Memory B cell (primary cell): ENCODE measurements around the gene CNTN4.

Source experiments
- ATAC-seq: fragments of 150-1000 bp; cut with Tn5 transposase; 2 replicates; pipeline ENCODE4 v1.10.0; 2021; ENCODE audit warnings: low read depth, mild to moderate bottlenecking, moderate library complexity
- DNase-seq, 2 donors: peaks; one replicate each; pipeline ENCODE4 v3.0.0; 2022; ENCODE audit warnings: low spot score in 2 of 2
- H3K27ac Mint-ChIP-seq: one replicate; pipeline ENCODE4 v1.8.0; 2022; ENCODE audit warnings: mild to moderate bottlenecking, moderate library complexity, mixed read lengths
- H3K27me3 Mint-ChIP-seq: one replicate; pipeline ENCODE4 v1.8.0; 2022; ENCODE audit warnings: mixed read lengths
- H3K36me3 Mint-ChIP-seq: one replicate; pipeline ENCODE4 v1.8.0; 2022; ENCODE audit warnings: mild to moderate bottlenecking, mixed read lengths
- H3K4me1 Mint-ChIP-seq: one replicate; pipeline ENCODE4 v1.8.0; 2022; ENCODE audit warnings: mixed read lengths
- H3K4me3 Mint-ChIP-seq: one replicate; pipeline ENCODE4 v1.8.0; 2022; ENCODE audit warnings: mild to moderate bottlenecking, moderate library complexity, mixed read lengths
- H3K9me3 Mint-ChIP-seq: one replicate; pipeline ENCODE4 v1.8.0; 2022; ENCODE audit warnings: mixed read lengths

CNTN4 gene

GRCh38 chr3:2875699-2876098, 777.0 kb downstream of the CNTN4 start:
- Mint-ChIP-seq H3K4me1 (no peaks in the 10 kb centered on the region), H3K4me3 (no peak overlapping the region), H3K27ac (no peak overlapping the region), H3K27me3 (peaks cover 4% of the 10 kb centered on the region), H3K9me3 (peaks cover 2% of the 10 kb centered on the region), H3K36me3 (no peaks in the 10 kb centered on the region)
- no peak for DNase-seq
- no peak for ATAC-seq

- ATAC-seq (no peak), DNase-seq (no peak)
- H3K9me3 Mint-ChIP-seq, result peaks cover 2% of the 10 kb centered on the region
- H3K27me3 Mint-ChIP-seq, result peaks cover 4% of the 10 kb centered on the region
- no peaks in the 10 kb centered on the region for H3K36me3 Mint-ChIP-seq
- no peak overlapping the region for H3K27ac Mint-ChIP-seq
- H3K4me3 Mint-ChIP-seq, result no peak overlapping the region
- H3K4me1 Mint-ChIP-seq, result no peaks in the 10 kb centered on the region
These were observed 777.7 kb downstream of the CNTN4 start for GRCh38 chr3:2876362-2876761.

GRCh38 chr3:2879023-2879422, 780.4 kb downstream of the CNTN4 start:
- Mint-ChIP-seq H3K36me3 (no peaks in the 10 kb centered on the region), H3K27me3 (no peaks in the 10 kb centered on the region), H3K4me1 (no peaks in the 10 kb centered on the region), H3K9me3 (peaks cover 2% of the 10 kb centered on the region), H3K4me3 (no peak overlapping the region), H3K27ac (no peak overlapping the region)
- DNase-seq (no peak), ATAC-seq (no peak)

- Mint-ChIP-seq H3K9me3 (peaks cover 2% of the 10 kb centered on the region), H3K4me3 (no peak overlapping the region), H3K27ac (no peak overlapping the region), H3K27me3 (no peaks in the 10 kb centered on the region), H3K36me3 (no peaks in the 10 kb centered on the region), H3K4me1 (no peaks in the 10 kb centered on the region)
- ATAC-seq (no peak), DNase-seq (no peak)
These were observed 780.9 kb downstream of the CNTN4 start for GRCh38 chr3:2879587-2879986.

GRCh38 chr3:2880218-2880756, 781.6 kb downstream of the CNTN4 start:
- Mint-ChIP-seq H3K27me3 (no peaks in the 10 kb centered on the region), H3K27ac (no peak overlapping the region), H3K9me3 (peaks cover 2% of the 10 kb centered on the region), H3K4me1 (no peaks in the 10 kb centered on the region), H3K4me3 (no peak overlapping the region), H3K36me3 (no peaks in the 10 kb centered on the region)
- ATAC-seq (no peak), DNase-seq (no peak)

- H3K9me3 Mint-ChIP-seq, result peaks cover 2% of the 10 kb centered on the region
- H3K4me3 Mint-ChIP-seq, result no peak overlapping the region
- DNase-seq, result no peak
- H3K4me1 Mint-ChIP-seq, result no peaks in the 10 kb centered on the region
- ATAC-seq, result no peak
- H3K27me3 Mint-ChIP-seq, result peaks cover 2% of the 10 kb centered on the region
- no peak overlapping the region for H3K27ac Mint-ChIP-seq
- H3K36me3 Mint-ChIP-seq, result no peaks in the 10 kb centered on the region
These were observed 784.6 kb downstream of the CNTN4 start for GRCh38 chr3:2883283-2883682.

- no peaks in the 10 kb centered on the region for H3K4me1 Mint-ChIP-seq
These were observed 789.9 kb downstream of the CNTN4 start for GRCh38 chr3:2888592-2888991.

GRCh38 chr3:2889736-2890135, 791.1 kb downstream of the CNTN4 start:
- H3K9me3 Mint-ChIP-seq, result no peaks in the 10 kb centered on the region
- no peaks in the 10 kb centered on the region for H3K4me1 Mint-ChIP-seq
- DNase-seq (no peak), ATAC-seq (no peak)
- H3K36me3 Mint-ChIP-seq, result no peaks in the 10 kb centered on the region
- peaks cover 5% of the 10 kb centered on the region for H3K27me3 Mint-ChIP-seq
- H3K27ac Mint-ChIP-seq, result no peak overlapping the region
- no peak overlapping the region for H3K4me3 Mint-ChIP-seq

More at GRCh38 chr3:2888592-2888991, 789.9 kb downstream of the CNTN4 start:
- Mint-ChIP-seq H3K36me3 (no peaks in the 10 kb centered on the region), H3K27me3 (peaks cover 5% of the 10 kb centered on the region), H3K4me3 (no peak overlapping the region), H3K27ac (no peak overlapping the region), H3K9me3 (no peaks in the 10 kb centered on the region)
- DNase-seq (no peak), ATAC-seq (no peak)

- no peaks in the 10 kb centered on the region for H3K36me3 Mint-ChIP-seq
- H3K4me1 Mint-ChIP-seq, result no peaks in the 10 kb centered on the region
- peaks cover 2% of the 10 kb centered on the region for H3K27me3 Mint-ChIP-seq
- no peak overlapping the region for H3K27ac Mint-ChIP-seq
- DNase-seq (no peak), ATAC-seq (no peak)
- no peak overlapping the region for H3K4me3 Mint-ChIP-seq
- no peaks in the 10 kb centered on the region for H3K9me3 Mint-ChIP-seq
These were observed 797.8 kb downstream of the CNTN4 start for GRCh38 chr3:2896308-2896939.

- no peak overlapping the region for H3K27ac Mint-ChIP-seq
- DNase-seq, result no peak
- no peaks in the 10 kb centered on the region for H3K9me3 Mint-ChIP-seq
- H3K27me3 Mint-ChIP-seq, result peaks cover 2% of the 10 kb centered on the region
- H3K4me1 Mint-ChIP-seq, result no peaks in the 10 kb centered on the region
- no peaks in the 10 kb centered on the region for H3K36me3 Mint-ChIP-seq
- ATAC-seq, result no peak
- no peak overlapping the region for H3K4me3 Mint-ChIP-seq
These were observed 799.2 kb downstream of the CNTN4 start for GRCh38 chr3:2897821-2898220.

- no peaks in the 10 kb centered on the region for H3K36me3 Mint-ChIP-seq
- DNase-seq (no peak), ATAC-seq (no peak)
- no peak overlapping the region for H3K4me3 Mint-ChIP-seq
- no peak overlapping the region for H3K27ac Mint-ChIP-seq
- no peaks in the 10 kb centered on the region for H3K9me3 Mint-ChIP-seq
- no peaks in the 10 kb centered on the region for H3K4me1 Mint-ChIP-seq
- H3K27me3 Mint-ChIP-seq, result peaks cover 2% of the 10 kb centered on the region
These were observed 800.1 kb downstream of the CNTN4 start for GRCh38 chr3:2898591-2899353.

- Mint-ChIP-seq H3K36me3 (no peaks in the 10 kb centered on the region), H3K27ac (no peak overlapping the region), H3K4me3 (no peak overlapping the region), H3K27me3 (peaks cover 3% of the 10 kb centered on the region), H3K9me3 (no peaks in the 10 kb centered on the region), H3K4me1 (no peaks in the 10 kb centered on the region)
- no peak for DNase-seq
- ATAC-seq, result no peak
These were observed 805.4 kb downstream of the CNTN4 start for GRCh38 chr3:2904054-2904453.

- ATAC-seq (no peak), DNase-seq (no peak)
- Mint-ChIP-seq H3K4me3 (no peak overlapping the region), H3K4me1 (no peaks in the 10 kb centered on the region), H3K36me3 (no peaks in the 10 kb centered on the region), H3K27me3 (peaks cover 1% of the 10 kb centered on the region), H3K9me3 (no peaks in the 10 kb centered on the region), H3K27ac (no peak overlapping the region)
These were observed 810.2 kb downstream of the CNTN4 start for GRCh38 chr3:2908693-2909351.

GRCh38 chr3:2910997-2911396, 812.3 kb downstream of the CNTN4 start:
- peaks cover 1% of the 10 kb centered on the region for H3K27me3 Mint-ChIP-seq
- no peak for DNase-seq
- H3K36me3 Mint-ChIP-seq, result no peaks in the 10 kb centered on the region
- peaks cover 1% of the 10 kb centered on the region for H3K9me3 Mint-ChIP-seq
- no peak overlapping the region for H3K27ac Mint-ChIP-seq
- ATAC-seq, result no peak
- no peak overlapping the region for H3K4me3 Mint-ChIP-seq
- H3K4me1 Mint-ChIP-seq, result no peaks in the 10 kb centered on the region
